ENCODE data around the gene ZFAND4.

- TF ChIP-seq CTCF (IDR thresholded peaks at IDR 0.05) (no peak), POLR2A (IDR thresholded peaks at IDR 0.05) (no peak)
Measured at GRCh38 chr10:45580371-45581215, 92.0 kb downstream of the ZFAND4 start.
